GM23338 (cell line): ENCODE data around the gene IGF1R. TPM values are rescaled to one million over a fixed set of nuclear protein-coding genes. Genes with fewer than 3 reads are reported as not detected.
A peak's percentile ranks its signal among the peaks of the same experiment; 100 is the strongest.

Experiments used
- ATAC-seq: fragments of 200-7000 bp; cut with Tn5 transposase; 3 replicates; pipeline ENCODE4 v1.9.1; 2020
- DNase-seq: peaks from one replicate; pipeline ENCODE4 v3.0.0-alpha.2; 2015; ENCODE audit warnings: low spot score
- H2AFZ ChIP-seq: fragments of 200-600 bp; sonication (generic); 2 replicates; pipeline ENCODE4 v1.8.0; 2016; ENCODE audit warnings: antibody characterized with exemption, mild to moderate bottlenecking, moderate library complexity
- H3F3A ChIP-seq: fragments of 200-600 bp; sonication (generic); replicated peaks from 2 replicates; pipeline ENCODE4 v1.8.0; 2017; ENCODE audit warnings: antibody characterized with exemption, mixed run types, low read depth
- H3K27ac ChIP-seq: fragments of 200-600 bp; sonication (generic); 2 replicates; pipeline ENCODE4 v1.6.1; 2016; ENCODE audit warnings: low read depth
- H3K27me3 ChIP-seq: fragments of 200-600 bp; sonication (generic); 2 replicates; pipeline ENCODE4 v1.8.0; 2016; ENCODE audit warnings: mild to moderate bottlenecking, mixed run types, moderate library complexity; ENCODE audit not compliant: insufficient read depth
- H3K36me3 ChIP-seq: fragments of 200-600 bp; sonication (generic); 2 replicates; pipeline ENCODE4 v1.8.0; 2016; ENCODE audit warnings: mild to moderate bottlenecking; ENCODE audit not compliant: insufficient read depth
- H3K4me1 ChIP-seq: fragments of 200-600 bp; sonication (generic); 2 replicates; pipeline ENCODE4 v1.8.0; 2016; ENCODE audit warnings: mild to moderate bottlenecking, moderate library complexity; ENCODE audit not compliant: insufficient read depth
- H3K4me2 ChIP-seq: fragments of 200-600 bp; sonication (generic); 2 replicates; pipeline ENCODE4 v1.7.1; 2017; ENCODE audit warnings: mixed run types
- H3K4me3 ChIP-seq: fragments of 200-600 bp; sonication (generic); 2 replicates; pipeline ENCODE4 v1.6.1; 2016; ENCODE audit warnings: mixed run types
- H3K79me2 ChIP-seq: fragments of 200-600 bp; sonication (generic); replicated peaks from 2 replicates; pipeline ENCODE4 v1.8.0; 2017; ENCODE audit warnings: mild to moderate bottlenecking; ENCODE audit not compliant: insufficient read depth
- H3K9me2 ChIP-seq: fragments of 200-600 bp; sonication (generic); 2 replicates; pipeline ENCODE4 v1.8.0; 2017; ENCODE audit not compliant: insufficient read depth
- H4K20me1 ChIP-seq: fragments of 200-600 bp; sonication (generic); replicated peaks from 2 replicates; pipeline ENCODE4 v1.8.0; 2017; ENCODE audit warnings: mild to moderate bottlenecking; ENCODE audit not compliant: insufficient read depth
- H3K27ac Mint-ChIP-seq: 2 replicates; pipeline ENCODE4 v1.8.0; 2020; ENCODE audit warnings: inconsistent platforms, mild to moderate bottlenecking, moderate library complexity, mixed read lengths
- H3K27me3 Mint-ChIP-seq: 3 replicates; pipeline ENCODE4 v1.8.0; 2022; ENCODE audit warnings: low read depth, mild to moderate bottlenecking, moderate library complexity, mixed read lengths, inconsistent platforms; ENCODE audit not compliant: insufficient read depth, poor library complexity
- H3K36me3 Mint-ChIP-seq: 3 replicates; pipeline ENCODE4 v1.8.0; 2021; ENCODE audit warnings: low read depth, mild to moderate bottlenecking, inconsistent platforms, moderate library complexity, mixed read lengths
- H3K4me1 Mint-ChIP-seq: 3 replicates; pipeline ENCODE4 v1.8.0; 2020; ENCODE audit warnings: mild to moderate bottlenecking, inconsistent platforms, mixed read lengths
- H3K4me3 Mint-ChIP-seq: 3 replicates; pipeline ENCODE4 v1.8.0; 2021; ENCODE audit warnings: moderate library complexity, mild to moderate bottlenecking, inconsistent platforms, mixed read lengths
- H3K9me3 Mint-ChIP-seq: 3 replicates; pipeline ENCODE4 v1.8.0; 2020; ENCODE audit warnings: moderate library complexity, mild to moderate bottlenecking, inconsistent platforms, mixed read lengths
- CREB1 ChIP-seq: fragments of 250-450 bp; sonication (Bioruptor Pico); IDR thresholded peaks from 2 replicates; pipeline ENCODE4 v1.5.0; 2020; ENCODE audit warnings: low read depth, mild to moderate bottlenecking, moderate library complexity
- EZH2 ChIP-seq: fragments of 200-600 bp; sonication (generic); IDR thresholded peaks from one replicate; pipeline ENCODE4 v1.8.0; 2017; ENCODE audit warnings: antibody characterized with exemption, mild to moderate bottlenecking, low read depth; ENCODE audit not compliant: unreplicated experiment
- EZH2phosphoT487 ChIP-seq: fragments of 200-600 bp; sonication (generic); IDR thresholded peaks from one replicate; pipeline ENCODE4 v1.8.1; 2018; ENCODE audit warnings: antibody characterized with exemption; ENCODE audit not compliant: unreplicated experiment
- JUNB ChIP-seq: IDR thresholded peaks from one replicate; pipeline ENCODE4 v1.6.1; 2016; ENCODE audit warnings: antibody characterized with exemption; ENCODE audit not compliant: unreplicated experiment
- NANOG ChIP-seq: IDR thresholded peaks from 2 replicates; pipeline ENCODE4 v1.6.1; 2016; ENCODE audit warnings: antibody characterized with exemption, borderline replicate concordance
- POLR2AphosphoS5 ChIP-seq: IDR thresholded peaks from 2 replicates; pipeline ENCODE4 v1.6.1; 2016; ENCODE audit warnings: antibody characterized with exemption, low read depth
- STAT1 ChIP-seq: IDR thresholded peaks from one replicate; pipeline ENCODE4 v1.6.1; 2016; ENCODE audit warnings: antibody characterized with exemption; ENCODE audit not compliant: unreplicated experiment
- ZNF114 ChIP-seq: fragments of 250-450 bp; sonication (Bioruptor Pico); IDR thresholded peaks from 2 replicates; pipeline ENCODE4 v1.5.0; 2020; ENCODE audit warnings: mild to moderate bottlenecking, moderate library complexity
- ZNF331 ChIP-seq: fragments of 250-450 bp; sonication (Bioruptor Pico); IDR thresholded peaks from 2 replicates; pipeline ENCODE4 v1.5.0; 2020; ENCODE audit warnings: low read depth, mild to moderate bottlenecking, moderate library complexity
- polyA plus RNA-seq: library from polyadenylated mRNA; unstranded; fragments of >200 nt; fragmentation: Nextera tagmentation; extraction: Ambion mirVana; gene quantifications from 2 replicates; pipeline ENCODE4 v1.2.1, GENCODE V29; 2016
- total RNA-seq: library from RNA; depleted of rRNA; stranded (reverse); fragments of >200 nt; shearing (Covaris generic); gene quantifications from 2 replicates; pipeline ENCODE4 v1.2.3, GENCODE V29; 2014
- TF ChIP-seq, protein P1 (sequence below): IDR thresholded peaks from 2 replicates; pipeline ENCODE4 v1.6.1; 2016; ENCODE audit warnings: antibody characterized with exemption
- TF ChIP-seq, protein P2 (sequence below): fragments of 250-450 bp; sonication (Bioruptor Pico); IDR thresholded peaks from 2 replicates; pipeline ENCODE4 v1.5.0; 2020; ENCODE audit warnings: mild to moderate bottlenecking, moderate library complexity
- TF ChIP-seq, protein P3 (sequence below), 2 experiments: fragments of 200-600 bp in 1 of 2; sonication (generic) in 1 of 2; conservative IDR thresholded peaks; 2 replicates each; pipeline versions ENCODE4 v1.5.1 to v1.6.1; 2016 to 2017; ENCODE audit warnings: antibody characterized with exemption in 2 of 2, low read depth in 2 of 2, mild to moderate bottlenecking in 2 of 2, moderate library complexity in 1 of 2
- TF ChIP-seq, protein P4 (sequence below): IDR thresholded peaks from one replicate; pipeline ENCODE4 v1.6.1; 2018; ENCODE audit warnings: antibody characterized with exemption; ENCODE audit not compliant: unreplicated experiment

The IGF1R gene
- total and polyA plus RNA-seq, 2 experiments from 2014 or later = 20.4 to 92.2 TPM

DNA sequence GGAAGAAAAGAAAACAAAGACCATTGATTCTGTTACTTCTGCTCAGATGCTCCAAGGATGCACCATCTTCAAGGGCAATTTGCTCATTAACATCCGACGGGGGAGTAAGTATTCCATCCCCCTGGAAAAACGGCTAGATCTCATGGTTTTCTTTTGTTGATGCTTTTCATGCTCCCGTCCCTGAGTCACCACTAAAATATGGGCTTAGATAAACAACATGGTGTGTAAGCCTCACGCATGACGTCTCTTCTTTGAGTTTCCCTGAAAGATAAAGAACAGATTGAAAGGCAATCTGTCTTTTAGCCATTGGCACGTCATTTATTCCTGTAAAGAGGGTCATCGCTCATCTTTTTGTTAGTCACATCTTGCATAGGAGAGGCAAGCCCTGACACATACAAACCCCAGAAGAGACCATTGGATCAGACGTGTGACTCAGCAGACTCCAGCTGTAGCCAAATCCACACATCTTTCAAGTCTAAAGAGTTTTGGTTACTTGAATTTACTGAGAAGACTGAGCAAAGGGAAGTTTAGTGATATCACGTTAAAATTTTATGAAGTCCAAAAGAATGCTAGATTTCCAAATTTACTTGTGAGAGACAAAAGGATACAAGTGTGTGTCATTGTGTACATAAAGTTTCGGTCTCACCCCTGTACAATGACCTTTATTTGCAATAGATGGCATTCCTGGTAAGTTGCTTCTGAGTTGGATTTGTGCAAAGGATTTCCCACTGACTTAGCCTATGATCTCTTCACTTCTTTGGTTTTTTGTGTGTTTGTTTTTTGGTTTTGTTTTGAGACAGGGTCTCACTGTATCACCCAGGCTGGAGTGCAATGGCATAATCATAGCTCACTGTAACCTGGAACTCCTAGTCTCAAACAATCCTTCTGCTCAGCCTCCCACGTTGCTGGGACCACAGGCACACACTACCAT is 248.7 kb downstream of the IGF1R start:
- peaks cover 10% of the 10 kb centered on the region; the same call in 1 of the 2 replicates for H4K20me1 ChIP-seq
- peaks cover 7% of the 10 kb centered on the region for H3K27me3 Mint-ChIP-seq
- H3K79me2 ChIP-seq = peaks cover 51% of the 10 kb centered on the region
- no peaks in the 10 kb centered on the region for H3F3A ChIP-seq
- H3K27me3 ChIP-seq = no peaks in the 10 kb centered on the region
- H3K36me3 ChIP-seq = no peaks in the 10 kb centered on the region
- no peak overlapping the region for H2AFZ ChIP-seq
- no peaks in the 10 kb centered on the region for H3K9me2 ChIP-seq
- peaks cover 27% of the 10 kb centered on the region for H3K36me3 Mint-ChIP-seq
- DNase-seq (no peak), ATAC-seq (no peak)
- TF ChIP-seq EZH2 = no peak
- no peak for TF ChIP-seq STAT1
- TF ChIP-seq, protein P1, sequence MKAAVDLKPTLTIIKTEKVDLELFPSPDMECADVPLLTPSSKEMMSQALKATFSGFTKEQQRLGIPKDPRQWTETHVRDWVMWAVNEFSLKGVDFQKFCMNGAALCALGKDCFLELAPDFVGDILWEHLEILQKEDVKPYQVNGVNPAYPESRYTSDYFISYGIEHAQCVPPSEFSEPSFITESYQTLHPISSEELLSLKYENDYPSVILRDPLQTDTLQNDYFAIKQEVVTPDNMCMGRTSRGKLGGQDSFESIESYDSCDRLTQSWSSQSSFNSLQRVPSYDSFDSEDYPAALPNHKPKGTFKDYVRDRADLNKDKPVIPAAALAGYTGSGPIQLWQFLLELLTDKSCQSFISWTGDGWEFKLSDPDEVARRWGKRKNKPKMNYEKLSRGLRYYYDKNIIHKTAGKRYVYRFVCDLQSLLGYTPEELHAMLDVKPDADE = no peak
- no peak for TF ChIP-seq JUNB
- TF ChIP-seq, protein P2, sequence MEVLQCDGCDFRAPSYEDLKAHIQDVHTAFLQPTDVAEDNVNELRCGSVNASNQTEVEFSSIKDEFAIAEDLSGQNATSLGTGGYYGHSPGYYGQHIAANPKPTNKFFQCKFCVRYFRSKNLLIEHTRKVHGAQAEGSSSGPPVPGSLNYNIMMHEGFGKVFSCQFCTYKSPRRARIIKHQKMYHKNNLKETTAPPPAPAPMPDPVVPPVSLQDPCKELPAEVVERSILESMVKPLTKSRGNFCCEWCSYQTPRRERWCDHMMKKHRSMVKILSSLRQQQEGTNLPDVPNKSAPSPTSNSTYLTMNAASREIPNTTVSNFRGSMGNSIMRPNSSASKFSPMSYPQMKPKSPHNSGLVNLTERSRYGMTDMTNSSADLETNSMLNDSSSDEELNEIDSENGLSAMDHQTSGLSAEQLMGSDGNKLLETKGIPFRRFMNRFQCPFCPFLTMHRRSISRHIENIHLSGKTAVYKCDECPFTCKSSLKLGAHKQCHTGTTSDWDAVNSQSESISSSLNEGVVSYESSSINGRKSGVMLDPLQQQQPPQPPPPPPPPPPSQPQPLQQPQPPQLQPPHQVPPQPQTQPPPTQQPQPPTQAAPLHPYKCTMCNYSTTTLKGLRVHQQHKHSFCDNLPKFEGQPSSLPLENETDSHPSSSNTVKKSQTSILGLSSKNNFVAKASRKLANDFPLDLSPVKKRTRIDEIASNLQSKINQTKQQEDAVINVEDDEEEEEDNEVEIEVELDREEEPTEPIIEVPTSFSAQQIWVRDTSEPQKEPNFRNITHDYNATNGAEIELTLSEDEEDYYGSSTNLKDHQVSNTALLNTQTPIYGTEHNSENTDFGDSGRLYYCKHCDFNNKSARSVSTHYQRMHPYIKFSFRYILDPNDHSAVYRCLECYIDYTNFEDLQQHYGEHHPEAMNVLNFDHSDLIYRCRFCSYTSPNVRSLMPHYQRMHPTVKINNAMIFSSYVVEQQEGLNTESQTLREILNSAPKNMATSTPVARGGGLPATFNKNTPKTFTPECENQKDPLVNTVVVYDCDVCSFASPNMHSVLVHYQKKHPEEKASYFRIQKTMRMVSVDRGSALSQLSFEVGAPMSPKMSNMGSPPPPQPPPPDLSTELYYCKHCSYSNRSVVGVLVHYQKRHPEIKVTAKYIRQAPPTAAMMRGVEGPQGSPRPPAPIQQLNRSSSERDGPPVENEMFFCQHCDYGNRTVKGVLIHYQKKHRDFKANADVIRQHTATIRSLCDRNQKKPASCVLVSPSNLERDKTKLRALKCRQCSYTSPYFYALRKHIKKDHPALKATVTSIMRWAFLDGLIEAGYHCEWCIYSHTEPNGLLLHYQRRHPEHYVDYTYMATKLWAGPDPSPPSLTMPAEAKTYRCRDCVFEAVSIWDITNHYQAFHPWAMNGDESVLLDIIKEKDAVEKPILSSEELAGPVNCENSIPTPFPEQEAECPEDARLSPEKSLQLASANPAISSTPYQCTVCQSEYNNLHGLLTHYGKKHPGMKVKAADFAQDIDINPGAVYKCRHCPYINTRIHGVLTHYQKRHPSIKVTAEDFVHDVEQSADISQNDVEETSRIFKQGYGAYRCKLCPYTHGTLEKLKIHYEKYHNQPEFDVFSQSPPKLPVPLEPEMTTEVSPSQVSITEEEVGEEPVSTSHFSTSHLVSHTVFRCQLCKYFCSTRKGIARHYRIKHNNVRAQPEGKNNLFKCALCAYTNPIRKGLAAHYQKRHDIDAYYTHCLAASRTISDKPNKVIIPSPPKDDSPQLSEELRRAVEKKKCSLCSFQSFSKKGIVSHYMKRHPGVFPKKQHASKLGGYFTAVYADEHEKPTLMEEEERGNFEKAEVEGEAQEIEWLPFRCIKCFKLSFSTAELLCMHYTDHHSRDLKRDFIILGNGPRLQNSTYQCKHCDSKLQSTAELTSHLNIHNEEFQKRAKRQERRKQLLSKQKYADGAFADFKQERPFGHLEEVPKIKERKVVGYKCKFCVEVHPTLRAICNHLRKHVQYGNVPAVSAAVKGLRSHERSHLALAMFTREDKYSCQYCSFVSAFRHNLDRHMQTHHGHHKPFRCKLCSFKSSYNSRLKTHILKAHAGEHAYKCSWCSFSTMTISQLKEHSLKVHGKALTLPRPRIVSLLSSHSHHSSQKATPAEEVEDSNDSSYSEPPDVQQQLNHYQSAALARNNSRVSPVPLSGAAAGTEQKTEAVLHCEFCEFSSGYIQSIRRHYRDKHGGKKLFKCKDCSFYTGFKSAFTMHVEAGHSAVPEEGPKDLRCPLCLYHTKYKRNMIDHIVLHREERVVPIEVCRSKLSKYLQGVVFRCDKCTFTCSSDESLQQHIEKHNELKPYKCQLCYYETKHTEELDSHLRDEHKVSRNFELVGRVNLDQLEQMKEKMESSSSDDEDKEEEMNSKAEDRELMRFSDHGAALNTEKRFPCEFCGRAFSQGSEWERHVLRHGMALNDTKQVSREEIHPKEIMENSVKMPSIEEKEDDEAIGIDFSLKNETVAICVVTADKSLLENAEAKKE = no peak
- no peak for TF ChIP-seq ZNF114 (CRISPR knock-in tag)
- TF ChIP-seq, protein P3, sequence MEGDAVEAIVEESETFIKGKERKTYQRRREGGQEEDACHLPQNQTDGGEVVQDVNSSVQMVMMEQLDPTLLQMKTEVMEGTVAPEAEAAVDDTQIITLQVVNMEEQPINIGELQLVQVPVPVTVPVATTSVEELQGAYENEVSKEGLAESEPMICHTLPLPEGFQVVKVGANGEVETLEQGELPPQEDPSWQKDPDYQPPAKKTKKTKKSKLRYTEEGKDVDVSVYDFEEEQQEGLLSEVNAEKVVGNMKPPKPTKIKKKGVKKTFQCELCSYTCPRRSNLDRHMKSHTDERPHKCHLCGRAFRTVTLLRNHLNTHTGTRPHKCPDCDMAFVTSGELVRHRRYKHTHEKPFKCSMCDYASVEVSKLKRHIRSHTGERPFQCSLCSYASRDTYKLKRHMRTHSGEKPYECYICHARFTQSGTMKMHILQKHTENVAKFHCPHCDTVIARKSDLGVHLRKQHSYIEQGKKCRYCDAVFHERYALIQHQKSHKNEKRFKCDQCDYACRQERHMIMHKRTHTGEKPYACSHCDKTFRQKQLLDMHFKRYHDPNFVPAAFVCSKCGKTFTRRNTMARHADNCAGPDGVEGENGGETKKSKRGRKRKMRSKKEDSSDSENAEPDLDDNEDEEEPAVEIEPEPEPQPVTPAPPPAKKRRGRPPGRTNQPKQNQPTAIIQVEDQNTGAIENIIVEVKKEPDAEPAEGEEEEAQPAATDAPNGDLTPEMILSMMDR (conservative IDR thresholded peaks at IDR 0.05; ENCODE audit: low read depth in 2 of 2) = no peak
- TF ChIP-seq POLR2AphosphoS5 = no peak
- TF ChIP-seq, protein P4, sequence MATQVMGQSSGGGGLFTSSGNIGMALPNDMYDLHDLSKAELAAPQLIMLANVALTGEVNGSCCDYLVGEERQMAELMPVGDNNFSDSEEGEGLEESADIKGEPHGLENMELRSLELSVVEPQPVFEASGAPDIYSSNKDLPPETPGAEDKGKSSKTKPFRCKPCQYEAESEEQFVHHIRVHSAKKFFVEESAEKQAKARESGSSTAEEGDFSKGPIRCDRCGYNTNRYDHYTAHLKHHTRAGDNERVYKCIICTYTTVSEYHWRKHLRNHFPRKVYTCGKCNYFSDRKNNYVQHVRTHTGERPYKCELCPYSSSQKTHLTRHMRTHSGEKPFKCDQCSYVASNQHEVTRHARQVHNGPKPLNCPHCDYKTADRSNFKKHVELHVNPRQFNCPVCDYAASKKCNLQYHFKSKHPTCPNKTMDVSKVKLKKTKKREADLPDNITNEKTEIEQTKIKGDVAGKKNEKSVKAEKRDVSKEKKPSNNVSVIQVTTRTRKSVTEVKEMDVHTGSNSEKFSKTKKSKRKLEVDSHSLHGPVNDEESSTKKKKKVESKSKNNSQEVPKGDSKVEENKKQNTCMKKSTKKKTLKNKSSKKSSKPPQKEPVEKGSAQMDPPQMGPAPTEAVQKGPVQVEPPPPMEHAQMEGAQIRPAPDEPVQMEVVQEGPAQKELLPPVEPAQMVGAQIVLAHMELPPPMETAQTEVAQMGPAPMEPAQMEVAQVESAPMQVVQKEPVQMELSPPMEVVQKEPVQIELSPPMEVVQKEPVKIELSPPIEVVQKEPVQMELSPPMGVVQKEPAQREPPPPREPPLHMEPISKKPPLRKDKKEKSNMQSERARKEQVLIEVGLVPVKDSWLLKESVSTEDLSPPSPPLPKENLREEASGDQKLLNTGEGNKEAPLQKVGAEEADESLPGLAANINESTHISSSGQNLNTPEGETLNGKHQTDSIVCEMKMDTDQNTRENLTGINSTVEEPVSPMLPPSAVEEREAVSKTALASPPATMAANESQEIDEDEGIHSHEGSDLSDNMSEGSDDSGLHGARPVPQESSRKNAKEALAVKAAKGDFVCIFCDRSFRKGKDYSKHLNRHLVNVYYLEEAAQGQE = no peak
- no peak for TF ChIP-seq CREB1 (CRISPR knock-in tag)
- no peak for TF ChIP-seq ZNF331 (CRISPR knock-in tag)
- no peak for TF ChIP-seq NANOG
- TF ChIP-seq EZH2phosphoT487 = no peak
- peaks cover 26% of the 10 kb centered on the region for H3K4me1 Mint-ChIP-seq
- H3K9me3 Mint-ChIP-seq = no peaks in the 10 kb centered on the region
- H3K4me2 ChIP-seq = no peak overlapping the region
- H3K27ac ChIP-seq = peak overlapping the region; percentile 20; the same call in 1 of the 2 replicates
- H3K4me1 ChIP-seq = peaks cover 28% of the 10 kb centered on the region
- no peak overlapping the region for H3K4me3 ChIP-seq
- no peak overlapping the region for H3K4me3 Mint-ChIP-seq
- peak overlapping the region; percentile 60; the same call in 1 of the 2 replicates for H3K27ac Mint-ChIP-seq
